Fibroblast of peridontal ligament (primary cell): ENCODE measurements around the gene SPOP.

Source experiments
- DNase-seq: peaks from one replicate; pipeline ENCODE4 v3.0.0-alpha.2; 2010; ENCODE audit errors: extremely low read depth

SPOP gene

GRCh38 chr17:49585422-49586027 lies 92.4 kb downstream of the SPOP start:
- DNase-seq: no peak

GRCh38 chr17:49583889-49584288 lies 94.0 kb downstream of the SPOP start:
- DNase-seq: no peak

- DNase-seq: no peak
Observed at GRCh38 chr17:49583226-49583625, 94.7 kb downstream of the SPOP start.

GRCh38 chr17:49582789-49583188 lies 95.1 kb downstream of the SPOP start:
- DNase-seq: no peak

GRCh38 chr17:49582055-49582722 lies 95.7 kb downstream of the SPOP start:
- no peak for DNase-seq

DNA sequence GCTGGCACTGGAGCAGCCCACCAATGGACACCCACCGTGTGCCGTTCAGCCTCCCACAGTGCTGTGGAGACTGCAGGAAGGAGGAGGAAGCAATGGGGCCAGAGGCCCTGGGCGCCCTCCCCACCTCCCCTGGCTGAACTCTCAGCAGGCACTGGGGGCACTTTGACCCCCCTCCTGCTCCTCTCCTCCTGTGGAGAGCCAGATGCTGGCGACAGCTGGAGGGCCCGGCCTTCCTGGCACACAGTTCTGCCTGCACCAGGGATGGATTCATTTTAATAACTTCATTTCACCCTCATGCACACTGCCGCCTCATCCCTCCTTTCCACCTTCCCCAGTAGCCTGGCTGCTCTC lies 96.3 kb downstream of the SPOP start:
- DNase-seq: no peak

DNA sequence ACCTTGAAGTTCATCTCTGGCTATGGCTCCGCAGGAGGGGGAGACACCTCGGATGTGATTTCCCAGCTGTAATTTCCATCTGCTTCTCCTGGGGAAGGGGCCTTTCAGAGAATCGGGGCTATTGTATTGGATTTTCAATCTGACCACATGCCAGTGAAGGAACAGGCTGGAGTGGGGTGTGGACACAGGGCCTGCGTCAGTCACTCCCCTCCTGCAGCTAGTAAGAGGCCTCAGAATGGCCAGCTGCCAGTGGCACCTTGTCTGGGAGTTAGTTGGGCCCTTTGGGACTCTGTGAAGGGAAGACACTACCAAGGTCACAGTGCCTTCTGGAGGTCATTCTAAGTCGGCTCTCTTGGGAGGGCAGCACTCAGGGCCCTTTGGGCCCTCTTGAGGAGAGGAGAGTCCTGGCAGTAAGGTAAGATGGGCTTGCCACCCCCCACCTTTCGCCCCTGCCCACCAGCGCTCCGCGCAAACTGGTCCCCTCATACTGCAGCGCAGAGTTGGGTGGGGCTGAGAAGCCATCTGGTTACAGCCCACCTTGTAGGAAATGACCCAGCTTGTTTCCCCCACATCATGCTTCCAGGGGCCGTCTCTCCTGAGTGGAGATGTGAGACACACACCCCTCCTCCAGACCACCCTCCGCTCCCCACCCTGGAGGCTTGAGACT lies 96.8 kb downstream of the SPOP start:
- no peak for DNase-seq

- DNase-seq: no peak
Observed at GRCh38 chr17:49580055-49580721, 97.7 kb downstream of the SPOP start.

GRCh38 chr17:49579522-49579921 lies 98.4 kb downstream of the SPOP start:
- DNase-seq: no peak

DNA sequence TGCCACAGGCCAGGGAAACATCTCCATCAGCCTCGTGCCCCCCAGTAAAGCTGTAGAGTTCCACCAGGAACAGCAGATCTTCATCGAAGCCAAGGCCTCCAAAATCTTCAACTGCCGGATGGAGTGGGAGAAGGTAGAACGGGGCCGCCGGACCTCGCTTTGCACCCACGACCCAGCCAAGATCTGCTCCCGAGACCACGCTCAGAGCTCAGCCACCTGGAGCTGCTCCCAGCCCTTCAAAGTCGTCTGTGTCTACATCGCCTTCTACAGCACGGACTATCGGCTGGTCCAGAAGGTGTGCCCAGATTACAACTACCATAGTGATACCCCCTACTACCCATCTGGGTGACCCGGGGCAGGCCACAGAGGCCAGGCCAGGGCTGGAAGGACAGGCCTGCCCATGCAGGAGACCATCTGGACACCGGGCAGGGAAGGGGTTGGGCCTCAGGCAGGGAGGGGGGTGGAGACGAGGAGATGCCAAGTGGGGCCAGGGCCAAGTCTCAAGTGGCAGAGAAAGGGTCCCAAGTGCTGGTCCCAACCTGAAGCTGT lies 98.9 kb downstream of the SPOP start:
- DNase-seq: no peak

DNA sequence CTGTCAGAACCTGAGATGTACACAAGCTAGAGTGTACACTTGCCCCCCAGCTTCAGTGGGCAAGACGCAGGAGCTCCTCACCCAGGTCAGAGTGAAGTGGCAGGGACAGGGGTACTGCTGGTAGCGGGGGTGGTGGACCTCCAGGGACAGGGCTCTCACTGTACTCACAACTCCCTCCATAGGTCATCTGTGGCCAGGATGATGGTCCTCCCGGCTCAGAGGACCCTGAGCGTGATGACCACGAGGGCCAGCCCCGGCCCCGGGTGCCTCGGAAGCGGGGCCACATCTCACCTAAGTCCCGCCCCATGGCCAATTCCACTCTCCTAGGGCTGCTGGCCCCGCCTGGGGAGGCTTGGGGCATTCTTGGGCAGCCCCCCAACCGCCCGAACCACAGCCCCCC lies 99.5 kb downstream of the SPOP start:
- DNase-seq: no peak

- DNase-seq: no peak
Observed at GRCh38 chr17:49577963-49578362, 99.9 kb downstream of the SPOP start.

DNA sequence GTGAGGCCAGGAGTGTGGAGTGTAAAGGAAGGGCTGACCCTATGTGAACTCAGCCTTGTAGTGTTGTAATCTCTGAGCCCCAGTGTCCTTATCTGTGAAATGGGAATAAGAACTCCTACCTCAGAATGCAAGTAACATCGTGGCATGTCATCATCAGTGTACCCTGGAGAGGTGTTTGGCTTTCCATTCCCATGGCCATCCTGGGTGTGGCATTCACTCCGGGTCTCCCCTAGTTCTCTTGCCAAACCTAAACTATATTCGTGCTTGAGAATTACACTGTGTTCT lies 100.3 kb downstream of the SPOP start:
- no peak for DNase-seq

- no peak for DNase-seq
Observed at GRCh38 chr17:49576917-49577649, 100.8 kb downstream of the SPOP start.

- no peak for DNase-seq
Observed at GRCh38 chr17:49576088-49576916, 101.6 kb downstream of the SPOP start.

- no peak for DNase-seq
Observed at GRCh38 chr17:49575679-49576087, 102.2 kb downstream of the SPOP start, which contains the start of gene NXPH3. Gene NXPH3 (plus strand): TSS chr17:49575871. CDS start chr17:49576220, 349 bp downstream.

DNA sequence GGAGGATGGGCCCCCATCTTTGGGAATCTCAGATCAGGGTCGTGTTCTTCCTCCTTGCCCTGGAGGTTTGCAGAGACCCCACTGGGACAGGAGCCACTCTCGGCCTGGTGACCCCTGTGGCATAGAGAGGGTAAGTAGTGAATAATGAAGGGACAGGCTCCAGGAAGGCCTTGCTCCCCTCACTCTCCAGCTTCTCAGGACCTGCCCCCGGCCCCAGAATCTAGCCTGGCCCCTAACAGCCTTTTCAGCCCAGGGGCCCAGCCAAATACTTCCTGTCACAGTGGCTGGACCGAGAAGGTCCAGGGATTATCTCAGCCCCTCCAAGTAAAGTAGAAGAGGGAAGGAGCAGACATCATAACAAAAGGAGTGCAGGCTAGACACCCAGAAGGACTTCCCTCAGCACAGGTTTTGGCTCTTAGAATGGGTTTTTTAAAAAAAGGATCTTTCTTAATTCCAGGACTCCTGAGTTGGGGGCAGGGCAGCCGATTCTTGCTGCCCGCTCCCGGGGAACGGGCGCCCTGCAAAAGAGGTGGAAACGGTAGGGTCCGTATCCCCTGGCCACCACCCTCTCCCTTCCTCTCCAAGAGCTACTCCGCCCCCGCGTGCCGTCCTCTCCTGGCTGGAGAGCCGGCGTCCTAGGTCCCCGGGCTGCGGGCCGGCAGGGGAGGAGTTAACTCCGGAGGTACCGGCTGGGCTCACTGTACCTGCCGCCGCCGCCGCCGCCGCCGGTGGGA lies 102.8 kb downstream of the SPOP start:
- DNase-seq: no peak

GRCh38 chr17:49574323-49574781 lies 103.5 kb downstream of the SPOP start:
- no peak for DNase-seq

DNA sequence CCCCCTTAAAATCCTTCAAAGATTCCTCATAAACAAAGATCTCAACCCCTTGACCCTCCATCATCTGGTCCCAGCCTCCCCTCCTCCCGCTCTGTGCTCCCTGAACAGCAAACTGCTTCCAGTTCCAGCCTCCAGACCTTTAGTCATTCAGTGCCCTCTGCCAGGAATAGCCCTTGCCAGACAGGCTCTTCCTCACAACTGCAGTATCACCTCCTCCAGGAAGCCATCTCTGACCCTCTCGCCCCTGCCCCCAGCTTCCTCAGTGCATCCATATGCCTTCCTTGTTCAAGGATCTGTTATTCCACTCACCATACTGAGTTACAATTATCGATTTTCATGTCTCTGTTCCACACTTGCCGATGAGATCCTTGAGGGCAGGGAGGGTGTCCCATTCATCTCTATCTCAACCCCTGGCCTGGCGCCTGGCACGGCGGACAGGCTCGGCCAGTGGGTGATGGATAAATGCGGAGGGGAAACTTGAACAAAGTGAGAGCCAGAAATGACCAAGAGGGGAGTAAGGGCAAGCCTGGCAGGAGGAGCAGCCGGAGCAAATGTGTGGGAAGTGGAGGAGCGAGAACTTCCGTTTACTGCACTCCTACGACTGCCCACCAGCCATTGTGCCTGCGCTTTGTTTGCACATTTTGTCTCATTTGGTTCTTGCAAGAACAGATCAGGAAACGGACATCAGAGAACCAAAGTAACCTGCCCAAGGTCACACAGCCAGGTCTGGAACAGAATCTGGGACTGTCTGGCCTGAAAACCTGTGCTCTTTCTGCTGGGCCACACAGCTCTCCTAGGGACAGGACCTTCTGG lies 104.2 kb downstream of the SPOP start:
- no peak for DNase-seq
